H9 (cell line): ENCODE measurements around the gene KIF18A. TPM values are rescaled to one million over a fixed set of nuclear protein-coding genes. Genes with fewer than 3 reads are reported as not detected.

Experiments used
- DNase-seq: peaks from one replicate; pipeline ENCODE4 v3.0.0-alpha.2; 2017
- H2AFZ ChIP-seq: one replicate; pipeline ENCODE4 v1.6.1; 2013; ENCODE audit warnings: mild to moderate bottlenecking, low read length, control low read depth, moderate library complexity
- H2AK5ac ChIP-seq: 2 replicates; pipeline ENCODE4 v1.6.1; 2013; ENCODE audit warnings: low read length, control low read depth, mixed read lengths; ENCODE audit not compliant: insufficient read length
- H2BK120ac ChIP-seq: one replicate; pipeline ENCODE4 v1.6.1; 2013; ENCODE audit warnings: low read depth, mild to moderate bottlenecking, low read length, control low read depth, inconsistent platforms; ENCODE audit not compliant: poor library complexity, severe bottlenecking
- H2BK12ac ChIP-seq: 2 replicates; pipeline ENCODE4 v1.6.1; 2013; ENCODE audit warnings: low read length, control low read depth, mixed read lengths, low read depth; ENCODE audit not compliant: insufficient read length
- H2BK15ac ChIP-seq: 2 replicates; pipeline ENCODE4 v1.6.1; 2013; ENCODE audit warnings: low read depth, low read length, control low read depth
- H2BK20ac ChIP-seq: one replicate; pipeline ENCODE4 v1.6.1; 2013; ENCODE audit warnings: low read depth, mild to moderate bottlenecking, low read length, control low read depth, inconsistent platforms; ENCODE audit not compliant: poor library complexity, severe bottlenecking
- H2BK5ac ChIP-seq: 2 replicates; pipeline ENCODE4 v1.6.1; 2013; ENCODE audit warnings: low read length, control low read depth, mixed read lengths; ENCODE audit not compliant: insufficient read length
- H3K14ac ChIP-seq: 2 replicates; pipeline ENCODE4 v1.6.1; 2013; ENCODE audit warnings: low read length, control low read depth; ENCODE audit not compliant: insufficient read depth
- H3K18ac ChIP-seq: 2 replicates; pipeline ENCODE4 v1.6.1; 2013; ENCODE audit warnings: low read depth, mild to moderate bottlenecking, mixed read lengths, low read length, control low read depth; ENCODE audit not compliant: insufficient read length
- H3K23ac ChIP-seq: 2 replicates; pipeline ENCODE4 v1.6.1; 2013; ENCODE audit warnings: low read length, control low read depth, mixed read lengths, low read depth; ENCODE audit not compliant: insufficient read length
- H3K23me2 ChIP-seq: 2 replicates; pipeline ENCODE4 v1.6.1; 2013; ENCODE audit warnings: low read depth, mild to moderate bottlenecking, mixed read lengths, low read length, control low read depth; ENCODE audit not compliant: insufficient read length, poor library complexity, severe bottlenecking
- H3K27ac ChIP-seq: 2 replicates; pipeline ENCODE4 v1.5.1; 2013; ENCODE audit warnings: low read length, control low read depth, mixed read lengths, low read depth; ENCODE audit not compliant: insufficient read length
- H3K27me3 ChIP-seq: 2 replicates; pipeline ENCODE4 v1.6.1; 2013; ENCODE audit warnings: low read length, control low read depth, inconsistent platforms; ENCODE audit not compliant: insufficient read depth
- H3K4ac ChIP-seq: 2 replicates; pipeline ENCODE4 v1.6.1; 2013; ENCODE audit warnings: low read depth, mild to moderate bottlenecking, control low read depth, inconsistent platforms, low read length, moderate library complexity
- H3K4me1 ChIP-seq: 2 replicates; pipeline ENCODE4 v1.6.1; 2013; ENCODE audit warnings: low read length, control low read depth, inconsistent platforms; ENCODE audit not compliant: insufficient read depth
- H3K4me2 ChIP-seq: 2 replicates; pipeline ENCODE4 v1.6.1; 2013; ENCODE audit warnings: low read length, control low read depth, mixed read lengths; ENCODE audit not compliant: insufficient read length, insufficient read depth
- H3K56ac ChIP-seq: 2 replicates; pipeline ENCODE4 v1.6.1; 2013; ENCODE audit warnings: low read depth, mild to moderate bottlenecking, mixed read lengths, low read length, control low read depth; ENCODE audit not compliant: insufficient read length
- H3K79me1 ChIP-seq: 2 replicates; pipeline ENCODE4 v1.6.1; 2013; ENCODE audit warnings: low read depth, mild to moderate bottlenecking, moderate library complexity, low read length, control low read depth, inconsistent platforms; ENCODE audit not compliant: insufficient read depth, poor library complexity, severe bottlenecking
- H3K79me2 ChIP-seq: 2 replicates; pipeline ENCODE4 v1.6.1; 2013; ENCODE audit warnings: low read length, control low read depth, inconsistent platforms; ENCODE audit not compliant: insufficient read depth
- H3K9ac ChIP-seq: 2 replicates; pipeline ENCODE4 v1.6.1; 2013; ENCODE audit warnings: low read length, control low read depth, mixed read lengths; ENCODE audit not compliant: insufficient read length; ENCODE audit errors: extremely low read depth
- H3K9me3 ChIP-seq: one replicate; pipeline ENCODE4 v1.6.1; 2013; ENCODE audit warnings: low read depth, low read length, inconsistent platforms; ENCODE audit not compliant: control insufficient read depth
- H3T11ph ChIP-seq: one replicate; pipeline ENCODE4 v1.6.1; 2013; ENCODE audit warnings: mild to moderate bottlenecking, low read length, control low read depth, inconsistent platforms
- H4K20me1 ChIP-seq: one replicate; pipeline ENCODE4 v1.6.1; 2013; ENCODE audit not compliant: control insufficient read depth, insufficient read length, insufficient read depth
- H4K5ac ChIP-seq: 2 replicates; pipeline ENCODE4 v1.6.1; 2013; ENCODE audit warnings: low read depth, mild to moderate bottlenecking, mixed read lengths, low read length, control low read depth; ENCODE audit not compliant: insufficient read length
- H4K8ac ChIP-seq: replicated peaks from 2 replicates; pipeline ENCODE4 v1.6.1; 2013; ENCODE audit warnings: low read length, control low read depth, mixed read lengths, low read depth; ENCODE audit not compliant: insufficient read length
- H4K91ac ChIP-seq: 2 replicates; pipeline ENCODE4 v1.6.1; 2013; ENCODE audit warnings: low read depth, mild to moderate bottlenecking, moderate library complexity, mixed read lengths, low read length, control low read depth; ENCODE audit not compliant: insufficient read length
- H3K27ac Mint-ChIP-seq, 3 experiments: 2 replicates in 2 of 3; 3 replicates in 1 of 3; pipeline ENCODE4 v1.8.0; 2020 to 2021; ENCODE audit warnings: mixed read lengths in 3 of 3, mild to moderate bottlenecking in 1 of 3, moderate library complexity in 1 of 3
- H3K27me3 Mint-ChIP-seq: 2 replicates; pipeline ENCODE4 v1.8.0; 2021; ENCODE audit warnings: low read depth, mild to moderate bottlenecking, moderate library complexity, mixed read lengths
- H3K36me3 Mint-ChIP-seq, 3 experiments: 2 replicates in 2 of 3; 3 replicates in 1 of 3; pipeline ENCODE4 v1.8.0; 2020 to 2021; ENCODE audit warnings: low read depth in 3 of 3, mixed read lengths in 3 of 3; ENCODE audit not compliant: insufficient read depth in 1 of 3
- H3K4me1 Mint-ChIP-seq, 2 experiments: 2 replicates each; pipeline ENCODE4 v1.8.0; 2020; ENCODE audit warnings: mixed read lengths in 2 of 2
- H3K4me3 Mint-ChIP-seq, 2 experiments: 2 replicates in 1 of 2; 3 replicates in 1 of 2; pipeline ENCODE4 v1.8.0; 2020 to 2021; ENCODE audit warnings: mild to moderate bottlenecking in 2 of 2, mixed read lengths in 2 of 2, moderate library complexity in 1 of 2
- H3K9me3 Mint-ChIP-seq, 2 experiments: 2 replicates in 1 of 2; 3 replicates in 1 of 2; pipeline ENCODE4 v1.8.0; 2020; ENCODE audit warnings: mild to moderate bottlenecking in 2 of 2, mixed read lengths in 2 of 2, moderate library complexity in 1 of 2
- WGBS: extraction: QIAGEN DNeasy Blood & Tissue Kit; methylation state at CpG from one replicate; pipeline ENCODE4 v1.1.7; 2013; ENCODE audit warnings: missing lambda C conversion rate, low lambda C conversion rate, mixed read lengths; ENCODE audit not compliant: insufficient read length; ENCODE audit errors: extremely low coverage; 5-methylcytosine and 5-hydroxymethylcytosine counted together
- total RNA-seq: library from RNA; stranded (reverse); gene quantifications from 2 replicates; pipeline ENCODE4 v1.2.1, GENCODE V29; 2021
- TF ChIP-seq, protein P1 (sequence below): fragments of 200-600 bp; sonication (generic); conservative IDR thresholded peaks from 3 replicates; pipeline ENCODE4 v1.8.0; 2021; ENCODE audit warnings: antibody characterized with exemption, mild to moderate bottlenecking

Gene KIF18A
- total RNA-seq, 1 experiment from 2014 or later, result 25.9 TPM

DNA sequence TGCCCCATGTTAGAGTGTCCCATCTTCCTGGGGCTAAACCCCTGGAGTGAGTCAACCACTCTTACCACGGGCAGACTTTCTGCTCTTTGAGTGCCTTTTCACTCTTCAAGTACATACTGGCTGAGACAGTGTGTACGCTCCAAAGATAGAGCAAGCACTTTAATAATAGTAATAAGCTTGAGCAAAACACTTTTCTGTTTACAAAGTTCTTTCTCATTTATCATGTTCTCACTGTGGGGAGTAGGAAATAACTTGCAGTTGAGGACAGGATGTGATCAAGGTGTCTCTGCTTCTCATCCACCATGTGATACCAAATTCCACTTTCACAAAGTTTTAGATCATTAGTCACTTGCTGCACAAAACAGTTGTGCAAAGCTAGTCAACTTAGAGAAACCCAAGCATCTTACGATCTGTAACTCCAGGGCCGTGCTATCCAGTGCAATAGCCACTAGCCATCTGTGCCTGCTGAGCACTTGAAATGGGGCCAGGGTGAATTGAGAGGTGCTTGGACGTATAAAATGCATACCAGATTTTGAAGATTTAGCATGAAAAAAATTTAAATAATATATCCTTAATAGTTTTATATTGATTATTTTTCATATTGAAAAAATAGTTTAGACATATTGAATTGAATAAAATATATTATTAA, 135.3 kb downstream of the KIF18A start:
- no peak overlapping the region for H3T11ph ChIP-seq

More for the DNA sequence above, 135.3 kb downstream of the KIF18A start:
- no peak overlapping the region for H2BK20ac ChIP-seq
- H2BK12ac ChIP-seq, result no peak overlapping the region
- H3K27ac ChIP-seq, result no peak overlapping the region
- H3K27ac Mint-ChIP-seq, result no peak overlapping the region
- no peak overlapping the region for H4K91ac ChIP-seq
- H3K27me3 ChIP-seq, result no peaks in the 10 kb centered on the region
- H3K4me1 ChIP-seq, result no peaks in the 10 kb centered on the region
- H2BK5ac ChIP-seq, result no peak overlapping the region
- no peak overlapping the region for H3K23ac ChIP-seq
- H2BK15ac ChIP-seq, result no peak overlapping the region
- no peaks in the 10 kb centered on the region for H3K79me2 ChIP-seq
- H3K4ac ChIP-seq, result no peak overlapping the region
- H3K23me2 ChIP-seq, result no peaks in the 10 kb centered on the region
- no peaks in the 10 kb centered on the region for H4K20me1 ChIP-seq
- no peak overlapping the region for H2AK5ac ChIP-seq
- no peaks in the 10 kb centered on the region for H3K27me3 Mint-ChIP-seq
- H2BK120ac ChIP-seq, result no peak overlapping the region
- no peak overlapping the region for H3K4me3 Mint-ChIP-seq
- no peaks in the 10 kb centered on the region for H3K9me3 ChIP-seq
- TF ChIP-seq, protein P1, sequence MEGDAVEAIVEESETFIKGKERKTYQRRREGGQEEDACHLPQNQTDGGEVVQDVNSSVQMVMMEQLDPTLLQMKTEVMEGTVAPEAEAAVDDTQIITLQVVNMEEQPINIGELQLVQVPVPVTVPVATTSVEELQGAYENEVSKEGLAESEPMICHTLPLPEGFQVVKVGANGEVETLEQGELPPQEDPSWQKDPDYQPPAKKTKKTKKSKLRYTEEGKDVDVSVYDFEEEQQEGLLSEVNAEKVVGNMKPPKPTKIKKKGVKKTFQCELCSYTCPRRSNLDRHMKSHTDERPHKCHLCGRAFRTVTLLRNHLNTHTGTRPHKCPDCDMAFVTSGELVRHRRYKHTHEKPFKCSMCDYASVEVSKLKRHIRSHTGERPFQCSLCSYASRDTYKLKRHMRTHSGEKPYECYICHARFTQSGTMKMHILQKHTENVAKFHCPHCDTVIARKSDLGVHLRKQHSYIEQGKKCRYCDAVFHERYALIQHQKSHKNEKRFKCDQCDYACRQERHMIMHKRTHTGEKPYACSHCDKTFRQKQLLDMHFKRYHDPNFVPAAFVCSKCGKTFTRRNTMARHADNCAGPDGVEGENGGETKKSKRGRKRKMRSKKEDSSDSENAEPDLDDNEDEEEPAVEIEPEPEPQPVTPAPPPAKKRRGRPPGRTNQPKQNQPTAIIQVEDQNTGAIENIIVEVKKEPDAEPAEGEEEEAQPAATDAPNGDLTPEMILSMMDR, result no peak
- no peak overlapping the region for H3K4me2 ChIP-seq
- no peak overlapping the region for H3K14ac ChIP-seq
- peaks cover 3 to 9% of the 10 kb centered on the region in 2 experiments; a peak in 3 of 4 replicates for H3K4me1 Mint-ChIP-seq
- no peak for DNase-seq
- no CpG with 5 or more reads among the region's 5 CpGs for WGBS
- no peak overlapping the region for H3K56ac ChIP-seq
- no peaks in the 10 kb centered on the region for H3K36me3 Mint-ChIP-seq
- H2AFZ ChIP-seq, result no peak overlapping the region
- no peak overlapping the region for H3K9ac ChIP-seq
- no peak overlapping the region for H4K8ac ChIP-seq
- H4K5ac ChIP-seq, result no peak overlapping the region
- H3K18ac ChIP-seq, result no peak overlapping the region
- no peaks in the 10 kb centered on the region for H3K79me1 ChIP-seq
- H3K9me3 Mint-ChIP-seq, result no peaks in the 10 kb centered on the region
